ENCODE results near the gene C10orf90. TPM values are rescaled to one million over a fixed set of nuclear protein-coding genes. Genes with fewer than 3 reads are reported as not detected.

The C10orf90 gene
- total and polyA plus RNA-seq, 2 of the 8 experiments (the other 6 are each of a cell fraction or from before 2014, with no cell fraction given), result 0.21 TPM; not detected in 1

GRCh38 chr10:126684171-126684745, 13.8 kb upstream of the C10orf90 start (continued):
- TF ChIP-seq, protein P1, sequence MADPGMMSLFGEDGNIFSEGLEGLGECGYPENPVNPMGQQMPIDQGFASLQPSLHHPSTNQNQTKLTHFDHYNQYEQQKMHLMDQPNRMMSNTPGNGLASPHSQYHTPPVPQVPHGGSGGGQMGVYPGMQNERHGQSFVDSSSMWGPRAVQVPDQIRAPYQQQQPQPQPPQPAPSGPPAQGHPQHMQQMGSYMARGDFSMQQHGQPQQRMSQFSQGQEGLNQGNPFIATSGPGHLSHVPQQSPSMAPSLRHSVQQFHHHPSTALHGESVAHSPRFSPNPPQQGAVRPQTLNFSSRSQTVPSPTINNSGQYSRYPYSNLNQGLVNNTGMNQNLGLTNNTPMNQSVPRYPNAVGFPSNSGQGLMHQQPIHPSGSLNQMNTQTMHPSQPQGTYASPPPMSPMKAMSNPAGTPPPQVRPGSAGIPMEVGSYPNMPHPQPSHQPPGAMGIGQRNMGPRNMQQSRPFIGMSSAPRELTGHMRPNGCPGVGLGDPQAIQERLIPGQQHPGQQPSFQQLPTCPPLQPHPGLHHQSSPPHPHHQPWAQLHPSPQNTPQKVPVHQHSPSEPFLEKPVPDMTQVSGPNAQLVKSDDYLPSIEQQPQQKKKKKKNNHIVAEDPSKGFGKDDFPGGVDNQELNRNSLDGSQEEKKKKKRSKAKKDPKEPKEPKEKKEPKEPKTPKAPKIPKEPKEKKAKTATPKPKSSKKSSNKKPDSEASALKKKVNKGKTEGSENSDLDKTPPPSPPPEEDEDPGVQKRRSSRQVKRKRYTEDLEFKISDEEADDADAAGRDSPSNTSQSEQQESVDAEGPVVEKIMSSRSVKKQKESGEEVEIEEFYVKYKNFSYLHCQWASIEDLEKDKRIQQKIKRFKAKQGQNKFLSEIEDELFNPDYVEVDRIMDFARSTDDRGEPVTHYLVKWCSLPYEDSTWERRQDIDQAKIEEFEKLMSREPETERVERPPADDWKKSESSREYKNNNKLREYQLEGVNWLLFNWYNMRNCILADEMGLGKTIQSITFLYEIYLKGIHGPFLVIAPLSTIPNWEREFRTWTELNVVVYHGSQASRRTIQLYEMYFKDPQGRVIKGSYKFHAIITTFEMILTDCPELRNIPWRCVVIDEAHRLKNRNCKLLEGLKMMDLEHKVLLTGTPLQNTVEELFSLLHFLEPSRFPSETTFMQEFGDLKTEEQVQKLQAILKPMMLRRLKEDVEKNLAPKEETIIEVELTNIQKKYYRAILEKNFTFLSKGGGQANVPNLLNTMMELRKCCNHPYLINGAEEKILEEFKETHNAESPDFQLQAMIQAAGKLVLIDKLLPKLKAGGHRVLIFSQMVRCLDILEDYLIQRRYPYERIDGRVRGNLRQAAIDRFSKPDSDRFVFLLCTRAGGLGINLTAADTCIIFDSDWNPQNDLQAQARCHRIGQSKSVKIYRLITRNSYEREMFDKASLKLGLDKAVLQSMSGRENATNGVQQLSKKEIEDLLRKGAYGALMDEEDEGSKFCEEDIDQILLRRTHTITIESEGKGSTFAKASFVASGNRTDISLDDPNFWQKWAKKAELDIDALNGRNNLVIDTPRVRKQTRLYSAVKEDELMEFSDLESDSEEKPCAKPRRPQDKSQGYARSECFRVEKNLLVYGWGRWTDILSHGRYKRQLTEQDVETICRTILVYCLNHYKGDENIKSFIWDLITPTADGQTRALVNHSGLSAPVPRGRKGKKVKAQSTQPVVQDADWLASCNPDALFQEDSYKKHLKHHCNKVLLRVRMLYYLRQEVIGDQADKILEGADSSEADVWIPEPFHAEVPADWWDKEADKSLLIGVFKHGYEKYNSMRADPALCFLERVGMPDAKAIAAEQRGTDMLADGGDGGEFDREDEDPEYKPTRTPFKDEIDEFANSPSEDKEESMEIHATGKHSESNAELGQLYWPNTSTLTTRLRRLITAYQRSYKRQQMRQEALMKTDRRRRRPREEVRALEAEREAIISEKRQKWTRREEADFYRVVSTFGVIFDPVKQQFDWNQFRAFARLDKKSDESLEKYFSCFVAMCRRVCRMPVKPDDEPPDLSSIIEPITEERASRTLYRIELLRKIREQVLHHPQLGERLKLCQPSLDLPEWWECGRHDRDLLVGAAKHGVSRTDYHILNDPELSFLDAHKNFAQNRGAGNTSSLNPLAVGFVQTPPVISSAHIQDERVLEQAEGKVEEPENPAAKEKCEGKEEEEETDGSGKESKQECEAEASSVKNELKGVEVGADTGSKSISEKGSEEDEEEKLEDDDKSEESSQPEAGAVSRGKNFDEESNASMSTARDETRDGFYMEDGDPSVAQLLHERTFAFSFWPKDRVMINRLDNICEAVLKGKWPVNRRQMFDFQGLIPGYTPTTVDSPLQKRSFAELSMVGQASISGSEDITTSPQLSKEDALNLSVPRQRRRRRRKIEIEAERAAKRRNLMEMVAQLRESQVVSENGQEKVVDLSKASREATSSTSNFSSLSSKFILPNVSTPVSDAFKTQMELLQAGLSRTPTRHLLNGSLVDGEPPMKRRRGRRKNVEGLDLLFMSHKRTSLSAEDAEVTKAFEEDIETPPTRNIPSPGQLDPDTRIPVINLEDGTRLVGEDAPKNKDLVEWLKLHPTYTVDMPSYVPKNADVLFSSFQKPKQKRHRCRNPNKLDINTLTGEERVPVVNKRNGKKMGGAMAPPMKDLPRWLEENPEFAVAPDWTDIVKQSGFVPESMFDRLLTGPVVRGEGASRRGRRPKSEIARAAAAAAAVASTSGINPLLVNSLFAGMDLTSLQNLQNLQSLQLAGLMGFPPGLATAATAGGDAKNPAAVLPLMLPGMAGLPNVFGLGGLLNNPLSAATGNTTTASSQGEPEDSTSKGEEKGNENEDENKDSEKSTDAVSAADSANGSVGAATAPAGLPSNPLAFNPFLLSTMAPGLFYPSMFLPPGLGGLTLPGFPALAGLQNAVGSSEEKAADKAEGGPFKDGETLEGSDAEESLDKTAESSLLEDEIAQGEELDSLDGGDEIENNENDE (IDR thresholded peaks at IDR 0.05; ENCODE audit: insufficient replicate concordance, low read length), result no peak
- no peak for TF ChIP-seq KDM4A (IDR thresholded peaks at IDR 0.05; ENCODE audit: low read depth, low read length, severe bottlenecking)
- no peak for TF ChIP-seq CBX5 (IDR thresholded peaks at IDR 0.05; ENCODE audit: low read depth, low read length)
- TF ChIP-seq SP2 (IDR thresholded peaks at IDR 0.05; ENCODE audit: low read length), result no peak
- no peak for TF ChIP-seq HDAC6 (IDR thresholded peaks at IDR 0.05; ENCODE audit: low read depth, low read length)

Measured in H1 (cell line).